Suprapubic skin (tissue), 4 donors: ENCODE results near the gene CDK11B. TPM values are rescaled to one million over a fixed set of nuclear protein-coding genes. Genes with fewer than 3 reads are reported as not detected.

Source experiments
- DNase-seq, 2 donors: peaks; one replicate each; pipeline ENCODE4 v3.0.0-alpha.2; 2019; ENCODE audit warnings: low spot score in 2 of 2
- H3K27ac ChIP-seq: fragments of 200-600 bp; sonication (generic); one replicate; pipeline ENCODE4 v1.5.1; 2019
- H3K27me3 ChIP-seq: fragments of 200-600 bp; sonication (generic); one replicate; pipeline ENCODE4 v1.5.1; 2019
- H3K36me3 ChIP-seq: fragments of 200-600 bp; sonication (generic); one replicate; pipeline ENCODE4 v1.5.1; 2019
- H3K4me1 ChIP-seq: fragments of 200-600 bp; sonication (generic); one replicate; pipeline ENCODE4 v1.5.1; 2019
- H3K4me3 ChIP-seq: fragments of 200-600 bp; sonication (generic); one replicate; pipeline ENCODE4 v1.5.1; 2019; ENCODE audit warnings: mild to moderate bottlenecking
- H3K9me3 ChIP-seq: fragments of 200-600 bp; sonication (generic); one replicate; pipeline ENCODE4 v1.5.1; 2019
- EP300 ChIP-seq: sonication (generic); formaldehyde crosslinking; IDR thresholded peaks from one replicate; pipeline ENCODE4 v1.6.1; 2017; ENCODE audit warnings: antibody characterized with exemption
- POLR2A ChIP-seq, 2 donors: fragments of 450-650 bp; IDR thresholded peaks; one replicate each; pipeline ENCODE4 v1.6.1; 2017; ENCODE audit warnings: antibody characterized with exemption in 2 of 2, mild to moderate bottlenecking in 2 of 2, moderate library complexity in 2 of 2
- POLR2AphosphoS5 ChIP-seq, 3 donors: sonication (generic); formaldehyde crosslinking; IDR thresholded peaks; one replicate each; pipeline ENCODE4 v1.6.1; 2017; ENCODE audit warnings: antibody characterized with exemption in 3 of 3
- WGBS: methylation state at CpG from one replicate; pipeline ENCODE4 v1.1.5; 2018; 5-methylcytosine and 5-hydroxymethylcytosine counted together
- total RNA-seq, 4 donors: library from RNA; depleted of rRNA; stranded (reverse); fragments of >200 nt; gene quantifications; one replicate each; pipeline ENCODE4 v1.1.0, GENCODE V29; 2016
- TF ChIP-seq, protein P1 (sequence below), 2 donors: fragments of 200-600 bp in 1 of 2; fragments of 450-650 bp in 1 of 2; sonication (generic) in 1 of 2; IDR thresholded peaks; one replicate each; pipeline ENCODE4 v1.5.1; 2016 to 2019; ENCODE audit warnings: antibody characterized with exemption in 2 of 2, mild to moderate bottlenecking in 1 of 2, moderate library complexity in 1 of 2

Gene CDK11B
- total RNA-seq, 4 donors from 2014 or later: 18.1 to 28.6 (median 23.3) TPM

DNA sequence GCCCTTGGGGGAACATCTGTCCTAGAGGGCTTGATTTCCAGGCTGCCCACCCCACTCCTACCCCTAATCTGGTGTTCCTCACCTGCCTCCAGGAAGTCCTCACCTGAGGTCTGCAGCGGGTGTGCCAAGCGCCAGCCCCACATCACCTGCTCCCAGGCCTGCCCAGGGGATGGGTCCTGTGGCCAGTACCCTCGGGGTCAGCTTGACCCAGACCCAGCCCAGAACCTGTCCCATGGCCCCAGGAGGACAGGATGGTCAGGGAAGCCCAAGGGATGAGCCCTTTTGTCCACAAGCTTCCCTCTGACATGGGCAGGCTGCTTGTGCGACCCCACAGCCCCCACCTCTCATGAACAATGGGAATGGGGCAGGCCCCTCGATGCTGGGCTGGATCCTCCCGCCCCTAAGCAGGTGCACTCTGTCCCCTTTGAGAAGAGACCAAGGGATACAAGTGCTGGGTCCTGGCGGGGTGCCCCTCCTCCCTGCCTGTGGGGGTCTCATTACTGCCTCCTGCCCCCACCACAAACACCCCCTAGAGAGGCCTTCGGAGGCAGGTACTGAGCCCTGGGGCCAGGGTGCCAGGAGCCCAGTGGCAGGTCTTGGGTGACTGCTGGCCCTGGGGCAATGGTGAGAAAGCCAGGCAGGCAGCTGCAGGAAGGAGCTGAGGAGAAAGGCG is 40.3 kb downstream of the CDK11B start:
- WGBS: 95% methylated on average over 4 of the region's 9 CpGs
- Histone ChIP-seq H3K4me1 (peaks cover 28% of the 10 kb centered on the region), H3K9me3 (no peaks in the 10 kb centered on the region), H3K4me3 (no peak overlapping the region), H3K27me3 (no peaks in the 10 kb centered on the region), H3K27ac (no peak overlapping the region), H3K36me3 (peaks cover 8% of the 10 kb centered on the region)
- TF ChIP-seq, protein P1, sequence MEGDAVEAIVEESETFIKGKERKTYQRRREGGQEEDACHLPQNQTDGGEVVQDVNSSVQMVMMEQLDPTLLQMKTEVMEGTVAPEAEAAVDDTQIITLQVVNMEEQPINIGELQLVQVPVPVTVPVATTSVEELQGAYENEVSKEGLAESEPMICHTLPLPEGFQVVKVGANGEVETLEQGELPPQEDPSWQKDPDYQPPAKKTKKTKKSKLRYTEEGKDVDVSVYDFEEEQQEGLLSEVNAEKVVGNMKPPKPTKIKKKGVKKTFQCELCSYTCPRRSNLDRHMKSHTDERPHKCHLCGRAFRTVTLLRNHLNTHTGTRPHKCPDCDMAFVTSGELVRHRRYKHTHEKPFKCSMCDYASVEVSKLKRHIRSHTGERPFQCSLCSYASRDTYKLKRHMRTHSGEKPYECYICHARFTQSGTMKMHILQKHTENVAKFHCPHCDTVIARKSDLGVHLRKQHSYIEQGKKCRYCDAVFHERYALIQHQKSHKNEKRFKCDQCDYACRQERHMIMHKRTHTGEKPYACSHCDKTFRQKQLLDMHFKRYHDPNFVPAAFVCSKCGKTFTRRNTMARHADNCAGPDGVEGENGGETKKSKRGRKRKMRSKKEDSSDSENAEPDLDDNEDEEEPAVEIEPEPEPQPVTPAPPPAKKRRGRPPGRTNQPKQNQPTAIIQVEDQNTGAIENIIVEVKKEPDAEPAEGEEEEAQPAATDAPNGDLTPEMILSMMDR (IDR thresholded peaks at IDR 0.05): no peak
- TF ChIP-seq POLR2A (IDR thresholded peaks at IDR 0.05): no peak
- no peak for TF ChIP-seq EP300
- TF ChIP-seq POLR2AphosphoS5 (IDR thresholded peaks at IDR 0.05): no peak
- peak in 1 of 2 donors; percentile 58 for DNase-seq

DNA sequence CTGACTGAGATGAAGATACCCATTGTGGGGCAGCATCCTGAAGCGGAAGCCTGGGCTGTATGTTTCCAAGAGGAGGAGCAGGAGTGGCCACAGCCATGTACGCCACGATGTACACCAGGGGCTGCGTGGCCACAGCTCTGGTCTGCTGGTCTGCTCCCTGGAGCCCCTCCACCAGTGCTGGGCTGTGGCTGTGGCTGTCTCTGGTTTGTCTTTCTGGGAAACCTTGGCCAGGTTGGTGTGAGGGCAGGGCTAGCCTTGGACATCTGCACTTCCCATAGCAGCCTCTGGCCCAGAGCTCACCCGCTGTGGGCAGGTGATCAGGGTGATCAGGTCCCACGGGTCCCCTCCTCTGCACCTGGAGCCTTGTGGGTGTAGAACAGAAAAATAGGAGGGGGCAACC is 40.9 kb downstream of the CDK11B start:
- Histone ChIP-seq H3K27me3 (no peaks in the 10 kb centered on the region), H3K27ac (no peak overlapping the region), H3K4me3 (no peak overlapping the region), H3K9me3 (no peaks in the 10 kb centered on the region), H3K36me3 (peaks cover 8% of the 10 kb centered on the region), H3K4me1 (peaks cover 31% of the 10 kb centered on the region)
- DNase-seq: no peak
- TF ChIP-seq POLR2AphosphoS5 (IDR thresholded peaks at IDR 0.05) (no peak), POLR2A (IDR thresholded peaks at IDR 0.05) (no peak), EP300 (no peak)
- TF ChIP-seq, protein P1 (IDR thresholded peaks at IDR 0.05): no peak
- WGBS: 86% methylated on average over 3 of the region's 6 CpGs

DNA sequence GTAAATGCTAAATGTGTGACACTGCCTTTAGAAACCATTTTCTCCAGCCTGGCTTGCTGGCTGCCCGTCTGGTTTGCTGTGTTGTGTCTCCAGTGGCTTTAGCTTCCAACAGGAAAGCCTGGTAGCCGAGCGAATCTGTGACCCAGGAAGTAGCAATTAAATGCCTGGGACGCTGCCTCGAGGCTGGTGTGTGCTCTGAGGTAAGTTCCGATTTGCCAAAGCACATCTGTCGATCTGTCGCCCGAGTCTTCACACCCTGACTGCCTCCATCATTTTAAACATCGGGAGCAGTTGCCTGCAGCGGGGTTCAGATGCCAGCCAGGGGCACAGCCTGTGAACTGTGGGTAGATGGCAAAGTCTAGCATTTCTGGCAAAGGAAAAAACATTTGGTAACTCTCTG is 41.3 kb downstream of the CDK11B start:
- Histone ChIP-seq H3K27me3 (no peaks in the 10 kb centered on the region), H3K36me3 (peaks cover 8% of the 10 kb centered on the region), H3K4me3 (no peak overlapping the region), H3K9me3 (no peaks in the 10 kb centered on the region), H3K4me1 (peaks cover 31% of the 10 kb centered on the region), H3K27ac (no peak overlapping the region)
- no peak for DNase-seq
- no peak for TF ChIP-seq EP300
- no peak for TF ChIP-seq POLR2A (IDR thresholded peaks at IDR 0.05)
- no peak for TF ChIP-seq POLR2AphosphoS5 (IDR thresholded peaks at IDR 0.05)
- TF ChIP-seq, protein P1 (IDR thresholded peaks at IDR 0.05): no peak
- 91% methylated on average over 8 of the region's 11 CpGs for WGBS

DNA sequence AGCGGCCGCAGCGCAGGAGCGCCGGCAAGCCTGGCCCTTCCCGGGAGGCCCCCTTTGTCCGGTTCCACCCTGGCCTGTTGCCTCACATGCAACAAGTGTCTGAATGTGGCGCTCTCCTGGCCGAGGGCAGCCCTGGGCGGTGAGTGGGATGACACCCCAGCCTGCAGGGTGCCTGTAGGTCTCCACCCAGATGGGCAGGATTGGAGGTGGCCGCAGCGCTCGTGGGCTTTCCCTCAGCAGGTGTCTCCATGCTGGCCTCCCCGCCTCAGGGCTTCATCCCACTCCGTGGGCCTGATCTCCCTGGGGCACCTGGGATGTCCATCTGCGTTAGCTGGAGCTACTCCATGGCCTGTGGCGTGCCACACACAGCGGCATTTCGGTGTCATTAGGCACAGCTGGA is 42.0 kb downstream of the CDK11B start:
- TF ChIP-seq POLR2AphosphoS5 (IDR thresholded peaks at IDR 0.05) (no peak), EP300 (no peak), POLR2A (IDR thresholded peaks at IDR 0.05) (no peak)
- TF ChIP-seq, protein P1 (IDR thresholded peaks at IDR 0.05): no peak
- peak in 1 of 2 donors; percentile 69 for DNase-seq
- Histone ChIP-seq H3K4me3 (peak overlapping the region; percentile 96), H3K4me1 (peaks cover 31% of the 10 kb centered on the region), H3K27me3 (no peaks in the 10 kb centered on the region), H3K9me3 (no peaks in the 10 kb centered on the region), H3K36me3 (peaks cover 8% of the 10 kb centered on the region), H3K27ac (no peak overlapping the region)
- 75% methylated on average over 17 of the region's 19 CpGs for WGBS

DNA sequence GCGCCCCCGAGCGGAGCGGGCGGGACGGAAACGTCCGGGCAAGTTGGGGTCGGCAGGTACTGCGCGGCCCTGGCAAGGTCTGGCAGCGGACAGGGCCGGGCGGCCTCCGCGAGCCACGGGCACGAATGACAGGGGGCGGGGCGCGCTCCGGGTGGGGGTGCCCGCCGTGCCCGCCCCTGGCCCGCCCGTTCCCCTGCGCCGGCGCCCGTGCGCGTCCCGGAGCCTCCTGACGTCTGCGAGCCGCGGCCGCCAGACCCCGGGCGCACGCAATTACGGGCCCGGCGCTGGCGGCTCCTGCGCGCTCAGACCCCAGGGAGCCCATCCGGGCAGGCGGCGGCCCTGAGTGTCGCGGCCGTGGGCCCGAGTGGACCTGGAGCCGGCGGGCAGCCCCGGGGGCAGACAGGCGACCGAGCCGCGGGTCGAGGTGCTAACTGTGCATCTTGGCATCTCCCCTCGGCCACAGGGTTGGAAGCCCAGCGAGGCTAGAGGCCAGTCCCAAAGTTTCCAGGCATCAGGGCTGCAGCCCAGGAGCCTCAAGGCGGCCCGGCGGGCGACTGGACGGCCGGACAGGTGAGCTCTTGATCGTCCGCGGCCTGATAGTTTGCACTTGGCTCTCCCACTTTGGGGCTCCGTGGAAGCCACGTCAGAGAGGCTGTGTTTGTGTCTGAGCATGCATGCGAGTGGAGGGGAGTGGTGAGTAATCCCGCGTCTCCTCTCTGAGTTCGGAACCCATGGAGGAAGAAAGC is 42.6 kb downstream of the CDK11B start:
- TF ChIP-seq EP300 (no peak), POLR2A (IDR thresholded peaks at IDR 0.05) (no peak), POLR2AphosphoS5 (IDR thresholded peaks at IDR 0.05) (no peak)
- TF ChIP-seq, protein P1 (IDR thresholded peaks at IDR 0.05): no peak
- H3K27ac ChIP-seq: peak overlapping the region; percentile 99
- H3K4me3 ChIP-seq: peak overlapping the region; percentile 96
- peak in 1 of 2 donors; percentile 77 for DNase-seq
- H3K9me3 ChIP-seq: no peaks in the 10 kb centered on the region
- 5% methylated on average over 23 of the region's 80 CpGs for WGBS
- H3K4me1 ChIP-seq: peaks cover 31% of the 10 kb centered on the region
- peaks cover 8% of the 10 kb centered on the region for H3K36me3 ChIP-seq
- H3K27me3 ChIP-seq: no peaks in the 10 kb centered on the region
